HTERT RPE-1 (cell line): ENCODE measurements around the gene JUND.
"Not testable (repeated sequence)": the region's sequence is repeated elsewhere in the genome, so short reads cannot be mapped to it uniquely, and the experiment has no call there.

Experiments used
- in situ Hi-C: fragments of 300-500 bp; cut with MboI; formaldehyde crosslinking; loops from 4 replicates; pipeline ENCODE4 v1.14.3; 2020; ENCODE audit warnings: low sequenced_read_pairs

Gene JUND

DNA sequence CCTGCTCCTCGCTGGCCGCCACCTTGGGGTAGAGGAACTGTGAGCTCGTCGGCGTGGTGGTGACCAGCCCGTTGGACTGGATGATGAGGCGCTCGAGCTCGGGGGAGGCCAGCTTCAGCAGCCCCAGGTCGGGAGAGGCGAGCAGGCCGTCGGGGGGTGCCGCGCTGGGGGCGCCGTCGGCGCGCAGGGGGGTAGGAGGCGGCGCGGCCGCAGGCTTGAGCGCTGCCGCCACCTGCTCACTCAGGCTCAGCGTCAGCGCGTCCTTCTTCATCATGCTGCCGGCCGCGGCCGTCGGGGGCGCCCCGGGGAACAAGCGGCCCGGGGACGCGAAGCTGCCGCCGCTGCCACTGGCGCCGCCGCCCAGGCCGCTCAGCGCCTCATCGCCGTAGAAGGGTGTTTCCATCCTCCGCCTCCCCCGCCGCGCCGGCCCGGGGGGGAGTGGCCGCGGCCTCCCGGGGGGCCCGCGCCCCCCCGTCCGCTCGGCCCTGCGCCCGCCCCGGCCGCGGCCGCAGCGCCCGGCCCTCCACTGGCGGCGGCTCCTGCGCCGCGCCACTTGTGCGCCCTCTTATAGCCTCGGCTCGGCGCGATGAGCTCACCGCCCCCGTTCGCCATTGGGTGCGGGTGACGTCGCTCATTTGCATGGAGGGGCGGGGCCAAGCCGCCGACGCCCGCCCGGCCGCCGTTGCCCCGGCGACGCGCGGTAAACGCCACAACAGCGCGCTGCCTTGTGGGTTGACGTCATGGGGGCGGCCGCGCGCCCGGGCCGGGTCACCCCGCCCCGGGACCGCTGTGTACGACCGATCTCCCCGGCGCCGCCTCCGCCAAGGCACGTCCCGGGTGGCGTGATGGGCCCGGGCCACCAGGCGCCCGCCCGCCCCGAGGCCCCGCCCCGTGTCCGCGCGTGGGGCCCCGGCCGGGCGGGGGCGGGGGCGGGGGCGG is at the start of gene JUND:
Gene JUND, minus strand, starts transcription at position 541 of the 939 bp plus-strand sequence. Its CDS starts 138 bp downstream, at position 403.
- in situ Hi-C loops = no loop called here

DNA sequence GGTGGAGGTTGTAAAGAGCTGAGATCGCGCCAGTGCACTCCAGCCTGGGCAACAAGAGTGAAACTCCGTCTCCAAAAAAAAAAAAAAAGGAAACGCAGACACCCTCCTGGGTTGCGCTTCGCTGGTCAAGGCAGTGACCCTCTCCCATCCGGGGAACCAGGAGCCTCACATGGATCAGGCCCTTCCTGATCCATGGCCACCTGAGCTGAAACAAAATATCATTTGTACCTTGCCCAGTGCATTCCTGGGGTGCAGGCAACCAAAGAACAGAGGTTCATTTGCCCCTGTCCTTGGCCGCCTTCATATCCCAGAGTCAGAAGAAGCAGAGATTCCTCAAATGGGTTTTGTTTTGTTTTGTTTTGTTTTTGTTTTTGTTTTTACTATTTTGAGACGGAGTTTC is 49.4 kb upstream of the JUND start:
- in situ Hi-C loops = no loop called here

DNA sequence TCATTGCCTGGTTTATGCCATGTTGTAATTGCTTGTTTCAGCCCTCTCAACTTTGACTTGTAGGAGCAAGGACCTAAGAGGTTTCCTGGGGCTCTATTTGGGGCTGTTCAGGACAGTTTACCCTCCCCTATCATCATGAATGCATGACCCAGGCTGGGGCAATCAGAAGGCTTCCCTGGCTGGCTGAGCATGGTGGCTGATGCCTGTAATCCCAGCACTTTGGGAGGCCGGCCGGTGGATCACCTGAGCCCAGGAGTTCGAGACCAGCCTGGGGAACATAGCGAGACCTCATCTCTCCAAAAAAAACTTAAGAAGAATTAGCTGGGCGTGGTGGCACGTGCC is 47.6 kb upstream of the JUND start:
- in situ Hi-C loops = no loop called here

DNA sequence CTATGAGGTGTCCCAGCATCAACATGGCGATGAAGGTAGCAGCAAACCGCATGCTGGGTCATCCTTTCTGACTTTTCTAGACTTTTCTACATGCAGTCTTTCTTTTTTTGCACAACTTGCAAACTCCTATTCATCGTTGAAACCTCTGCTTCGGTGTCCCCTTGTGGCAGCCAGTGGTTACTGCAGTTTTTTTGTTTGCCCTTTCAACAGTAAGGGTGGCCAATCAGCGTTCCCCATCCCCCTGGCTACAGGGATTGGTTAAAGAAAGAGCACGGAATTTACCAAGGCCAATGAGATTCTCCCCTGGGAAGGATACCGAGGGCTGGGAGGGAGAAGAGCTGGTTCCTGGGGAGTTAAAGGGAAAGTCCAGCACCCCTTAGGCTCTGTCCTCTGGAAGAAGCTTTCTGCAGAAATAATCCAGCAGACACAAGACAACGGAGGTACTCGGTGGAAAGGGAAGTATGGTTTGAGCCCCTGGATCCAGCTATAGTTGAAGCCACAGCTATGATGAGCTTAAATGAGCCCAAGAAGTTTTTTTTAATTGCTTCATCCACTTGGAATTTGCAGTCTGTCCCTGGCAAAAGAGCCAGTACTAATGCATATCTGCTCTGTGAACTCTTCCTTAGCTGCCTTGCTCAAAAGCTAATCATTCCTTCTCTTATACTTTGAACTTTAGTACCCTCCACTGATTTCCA is 47.1 kb upstream of the JUND start:
- in situ Hi-C loops = no loop called here

DNA sequence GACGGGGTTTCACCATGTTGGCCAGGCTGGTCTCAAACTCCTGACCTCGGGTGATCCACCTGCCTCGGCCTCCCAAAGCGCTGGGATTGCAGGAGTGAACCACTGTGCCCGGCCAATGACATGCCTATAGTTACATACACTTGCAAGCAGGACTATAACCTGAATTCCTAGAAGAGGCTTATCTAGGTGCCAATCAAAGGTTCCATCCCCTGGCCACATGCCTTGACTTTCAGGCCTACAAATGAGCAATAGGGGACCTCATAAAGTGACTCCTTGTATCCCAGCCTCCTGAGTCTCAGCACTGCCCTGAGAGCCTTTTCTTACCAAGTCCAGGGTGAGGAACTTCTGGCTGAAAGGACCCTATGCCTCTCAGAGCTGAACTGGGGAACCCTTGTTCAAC is 45.4 kb upstream of the JUND start:
- in situ Hi-C loops = no loop called here

DNA sequence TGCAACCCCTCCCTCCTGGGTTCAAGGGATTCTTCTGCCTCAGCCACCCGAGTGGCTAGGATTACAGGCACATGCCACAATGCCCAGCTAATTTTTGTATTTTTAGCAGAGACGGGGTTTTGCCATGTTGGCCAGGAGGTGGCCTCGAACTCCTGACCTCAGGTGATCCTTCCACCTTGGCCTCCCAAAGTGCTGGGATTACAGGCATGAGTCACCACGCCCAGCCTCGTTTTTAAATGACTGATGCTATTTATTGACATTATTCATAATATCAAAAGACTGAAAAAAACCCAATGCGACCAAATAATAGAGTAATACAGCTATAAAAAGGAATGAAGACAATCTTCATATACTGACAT is 42.9 kb upstream of the JUND start:
- in situ Hi-C loops = not testable (repeated sequence)

DNA sequence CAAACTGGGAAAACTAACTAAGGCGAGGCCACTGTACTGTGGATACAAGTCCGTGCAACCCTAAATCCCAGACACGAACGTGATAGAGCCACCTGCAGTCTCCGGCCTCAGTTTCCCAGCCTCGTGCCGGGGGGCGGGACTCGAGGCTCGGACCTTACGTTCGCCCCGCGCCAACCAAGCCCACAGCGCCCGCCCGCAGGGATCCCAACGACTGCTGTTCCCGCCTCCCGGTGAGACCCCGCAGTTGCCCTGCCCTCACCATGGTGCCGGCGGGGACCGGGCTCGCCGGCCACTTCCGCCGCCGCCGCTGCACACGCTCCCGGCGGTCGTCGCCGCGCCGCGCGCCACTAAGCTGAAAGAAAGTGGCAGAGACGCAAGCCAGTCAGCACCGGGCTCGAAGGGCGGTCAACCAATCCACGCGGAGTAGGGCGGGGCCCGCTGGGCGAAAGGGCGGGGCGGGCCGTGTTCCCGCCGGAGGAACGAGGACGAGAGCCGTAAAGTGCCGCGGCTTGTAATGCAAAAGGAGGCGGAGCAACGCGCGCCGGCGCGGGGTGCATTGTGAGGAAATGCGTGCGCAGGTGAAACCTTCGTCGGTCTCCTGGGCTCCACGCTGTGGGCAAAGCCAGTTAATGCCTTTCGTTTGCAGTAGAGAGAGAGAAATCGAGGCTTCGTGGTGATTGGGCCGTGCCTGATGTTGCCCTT is 41.5 kb upstream of the JUND start, which contains the start of gene LSM4:
Gene LSM4, minus strand, starts transcription at position 318 of the 702 bp plus-strand sequence. Its CDS starts 56 bp downstream, at position 262.
- in situ Hi-C loops = no loop called here

DNA sequence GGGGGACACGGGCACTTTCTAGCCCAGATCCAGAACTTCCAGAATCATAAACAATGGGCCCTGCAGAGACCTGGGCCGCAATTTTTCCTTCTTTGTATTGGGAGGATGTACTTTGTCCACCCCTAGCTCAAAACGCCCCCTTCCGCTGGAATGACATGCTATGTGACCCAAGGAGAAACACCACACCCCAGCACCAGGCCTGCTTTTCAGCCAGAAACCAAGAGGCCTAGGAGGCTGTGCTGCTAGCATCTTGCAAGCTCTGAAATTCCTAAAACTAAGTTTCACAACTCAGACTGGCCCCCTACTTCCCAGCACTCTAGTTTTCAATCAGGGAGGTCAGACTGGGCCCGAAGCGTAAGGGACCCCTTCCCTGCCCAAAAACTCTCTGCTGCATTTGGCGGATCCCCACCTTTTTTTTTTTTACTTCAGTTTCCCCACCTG is 40.9 kb upstream of the JUND start:
- in situ Hi-C loops = no loop called here

DNA sequence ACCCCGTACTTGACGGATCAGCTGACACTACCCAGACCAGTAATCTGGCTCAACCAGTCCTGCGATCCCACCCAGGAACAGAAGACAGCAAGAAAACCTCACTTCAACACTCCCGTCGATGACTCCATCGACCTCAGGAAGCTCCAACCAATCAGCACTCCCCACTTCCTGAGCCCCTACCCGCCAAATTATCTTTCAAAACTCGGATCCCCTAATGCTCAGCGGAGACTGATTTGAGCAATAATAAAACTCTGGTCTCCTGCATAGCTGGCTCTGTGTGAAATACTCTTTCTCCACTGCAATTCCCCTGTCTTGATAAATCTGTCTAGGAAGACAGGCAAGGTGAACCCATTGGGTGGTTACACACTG is 40.3 kb upstream of the JUND start:
- in situ Hi-C loops = no loop called here

DNA sequence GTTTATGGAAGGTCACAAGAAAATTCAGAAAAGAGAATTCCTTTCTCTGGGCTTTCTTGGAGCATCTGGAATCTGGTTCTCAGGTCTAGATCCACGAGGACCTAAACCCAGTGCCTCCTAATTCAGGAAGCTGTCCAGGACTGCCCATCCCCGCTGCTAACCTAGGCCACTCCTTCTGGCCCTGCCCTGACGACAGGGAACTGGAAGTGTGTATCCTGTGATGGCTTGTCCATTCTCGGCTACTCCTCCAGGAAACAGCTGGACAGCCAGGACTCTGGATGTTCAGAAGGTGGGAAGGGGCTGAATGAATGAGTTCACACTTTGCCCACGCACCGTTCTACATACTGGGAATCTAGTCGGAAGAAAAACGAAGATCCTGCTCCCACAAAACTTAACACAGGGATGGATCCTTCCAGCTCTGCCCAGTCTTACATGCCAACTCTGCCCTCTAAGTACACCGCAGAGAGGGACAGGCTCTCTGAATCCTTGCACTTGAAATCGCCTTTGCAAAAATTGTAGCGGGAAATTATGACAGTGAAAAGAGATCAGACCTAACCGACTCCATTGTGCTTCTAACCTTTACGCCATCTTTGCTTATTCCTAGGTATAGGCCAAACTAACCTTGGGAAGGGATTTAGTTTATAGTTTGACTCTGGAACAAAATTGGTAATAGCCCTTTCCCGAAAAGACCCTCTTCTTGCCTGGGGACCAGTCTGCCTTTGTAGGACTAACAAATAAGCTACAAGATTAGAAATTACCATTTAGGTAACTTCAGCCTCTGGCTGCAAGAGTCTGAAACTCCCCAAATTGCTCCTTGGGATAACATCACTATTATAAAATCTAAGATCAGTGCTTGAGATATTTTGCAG is 39.7 kb upstream of the JUND start:
- in situ Hi-C loops = no loop called here

DNA sequence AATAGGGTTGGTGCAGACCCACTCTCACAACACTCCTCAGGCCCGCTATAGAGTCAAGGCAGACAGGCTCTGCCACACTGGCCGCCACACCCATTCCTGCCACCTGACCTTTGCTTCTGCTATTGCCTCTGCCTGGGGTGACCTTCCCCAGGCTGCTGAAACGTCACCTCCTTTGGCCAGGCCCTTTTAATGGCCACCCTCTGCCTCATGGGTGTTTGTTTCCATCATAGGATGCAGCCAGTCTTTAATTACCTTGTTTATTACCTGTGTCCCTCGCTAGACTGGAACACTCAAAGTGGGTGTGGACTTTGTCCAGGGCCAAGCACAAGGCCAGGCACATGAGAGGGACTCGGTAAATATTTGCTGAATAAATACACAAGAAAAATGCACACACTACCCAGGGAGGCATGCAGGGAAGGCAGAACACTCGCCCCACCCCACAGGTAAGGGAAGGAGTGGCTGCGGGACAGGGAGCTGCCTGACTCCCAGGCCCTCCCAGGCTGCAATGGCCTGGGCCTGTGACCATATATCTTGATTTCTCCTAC is 38.2 kb upstream of the JUND start:
- in situ Hi-C loops = no loop called here

DNA sequence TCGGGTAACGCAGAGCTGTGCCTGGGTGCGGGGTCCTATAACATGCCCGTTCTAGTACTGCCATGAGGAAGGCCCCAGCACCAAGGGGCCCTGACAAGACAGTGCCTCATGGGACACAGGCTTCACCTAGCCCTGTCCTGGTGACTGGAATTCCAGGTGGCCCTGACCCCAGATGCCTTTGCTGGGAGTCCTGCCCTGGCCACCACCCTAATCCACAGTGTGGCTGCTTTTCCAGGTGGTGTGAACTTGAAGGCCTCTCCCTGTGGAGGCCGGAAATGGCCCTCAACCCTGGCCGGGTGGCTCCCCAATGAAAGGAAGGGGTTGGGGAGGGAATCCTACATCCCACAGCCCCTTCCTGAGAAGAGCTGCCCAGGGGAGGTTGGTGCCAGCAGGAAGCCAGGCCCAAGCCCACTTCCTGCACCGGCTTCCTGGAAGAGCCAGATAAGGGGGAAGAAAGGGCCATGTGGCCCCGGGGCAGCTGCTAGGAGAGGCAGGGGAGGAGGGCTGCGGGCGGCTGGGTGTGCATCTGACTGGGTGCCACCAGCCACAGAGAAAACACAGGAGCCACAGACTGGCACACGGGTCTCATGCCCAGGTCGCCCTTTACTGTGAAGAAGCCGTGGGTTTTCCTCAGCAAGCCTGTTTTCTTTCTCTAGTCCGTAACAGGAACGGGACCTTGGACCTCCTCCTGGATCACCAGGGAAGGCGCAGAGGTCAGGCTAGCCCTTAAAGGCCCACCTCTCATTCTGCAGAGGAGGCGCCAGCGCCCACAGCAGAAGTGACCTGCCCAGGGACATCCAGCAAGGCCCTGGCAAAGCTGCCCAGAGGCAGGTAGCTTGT is 36.8 kb upstream of the JUND start:
- in situ Hi-C loops = no loop called here

DNA sequence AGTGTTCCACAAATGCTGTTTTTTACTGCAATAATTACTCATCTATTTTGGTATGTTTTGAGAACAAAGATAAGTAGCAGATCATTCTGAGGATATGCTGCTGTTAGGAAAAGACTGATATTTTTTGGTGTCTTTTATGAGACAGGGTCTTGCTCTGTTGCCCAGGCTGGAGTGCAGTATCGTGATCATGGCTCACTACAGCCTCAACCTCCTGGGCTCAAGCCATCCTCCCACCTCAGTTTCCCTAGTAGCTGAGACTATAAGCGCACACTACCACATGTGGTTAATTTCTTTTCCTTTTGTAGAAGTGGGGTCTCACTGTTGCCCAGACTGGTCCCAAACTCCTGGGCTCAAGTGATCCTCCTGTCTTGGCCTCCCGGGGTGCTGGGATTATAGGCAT is 32.0 kb upstream of the JUND start:
- in situ Hi-C loops = no loop called here

DNA sequence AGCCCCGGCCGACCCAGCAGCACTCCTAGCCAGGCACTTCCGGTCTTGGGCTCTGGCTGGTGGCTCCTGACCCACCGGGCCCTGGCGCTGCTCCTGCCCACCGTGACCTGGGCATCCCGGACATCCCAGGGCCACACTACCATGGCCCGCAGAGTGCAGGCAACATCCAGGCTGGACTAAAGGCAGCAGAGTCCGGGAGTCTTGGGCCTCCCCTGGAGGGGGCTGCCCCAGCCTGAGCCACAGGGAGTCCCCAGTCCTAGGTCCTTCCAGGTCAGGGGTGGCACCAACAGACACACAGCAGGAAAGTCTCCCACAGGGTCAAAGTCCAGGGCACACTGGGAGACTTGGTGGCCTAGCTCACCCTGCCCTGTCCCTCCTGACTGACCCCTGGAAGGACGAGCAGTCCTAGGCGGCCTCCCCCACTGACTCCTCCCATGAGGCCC is 30.7 kb upstream of the JUND start:
- in situ Hi-C loops = no loop called here

DNA sequence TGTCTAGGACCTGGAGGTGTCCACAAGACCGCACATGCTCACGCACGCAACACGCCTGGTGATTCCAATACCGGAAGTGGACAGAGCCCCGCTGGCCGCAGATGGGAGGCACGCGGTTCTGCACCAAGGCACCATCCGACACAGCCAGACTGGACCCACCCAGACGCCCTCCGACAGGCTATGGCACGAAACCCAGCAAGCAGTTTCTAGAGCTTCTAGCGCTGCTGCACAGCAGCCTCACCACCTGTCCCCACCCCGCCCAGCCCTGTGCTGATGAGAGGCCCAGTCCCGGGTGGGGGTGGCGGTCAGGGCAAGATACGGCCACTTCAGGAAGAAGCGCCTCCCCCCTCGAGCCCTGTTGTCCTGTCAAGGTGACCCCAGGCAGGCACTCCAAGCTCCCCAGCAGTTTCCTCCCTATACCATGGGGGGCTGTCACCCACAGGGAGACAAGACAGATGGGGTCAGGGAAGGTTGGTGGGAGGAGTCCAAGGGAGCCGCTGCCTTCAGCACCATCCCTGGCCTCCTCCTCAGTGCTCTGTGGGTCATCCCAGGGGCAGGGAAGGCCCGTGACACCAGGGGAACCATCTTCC is 30.2 kb upstream of the JUND start:
- in situ Hi-C loops = no loop called here

DNA sequence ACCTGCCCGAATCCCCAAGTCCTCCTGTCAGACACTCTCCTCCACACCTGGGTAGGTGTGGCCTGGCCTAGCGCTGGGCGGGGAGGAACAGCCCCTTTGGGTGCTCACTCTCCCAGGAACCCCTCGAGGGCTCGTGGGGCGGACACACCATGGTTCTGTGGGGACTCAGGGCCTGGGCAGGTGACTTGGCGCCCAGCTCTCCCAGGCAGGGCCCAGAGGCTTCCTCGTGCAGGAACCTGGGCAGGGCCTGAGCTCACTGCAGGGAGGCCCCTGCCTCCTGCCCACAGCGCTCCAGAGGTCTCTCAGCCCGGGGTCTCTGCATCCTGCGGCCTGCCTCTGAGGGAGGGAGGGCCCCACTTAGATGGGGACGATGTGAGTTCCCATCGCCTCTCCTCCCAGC is 29.5 kb upstream of the JUND start:
- in situ Hi-C loops = no loop called here

DNA sequence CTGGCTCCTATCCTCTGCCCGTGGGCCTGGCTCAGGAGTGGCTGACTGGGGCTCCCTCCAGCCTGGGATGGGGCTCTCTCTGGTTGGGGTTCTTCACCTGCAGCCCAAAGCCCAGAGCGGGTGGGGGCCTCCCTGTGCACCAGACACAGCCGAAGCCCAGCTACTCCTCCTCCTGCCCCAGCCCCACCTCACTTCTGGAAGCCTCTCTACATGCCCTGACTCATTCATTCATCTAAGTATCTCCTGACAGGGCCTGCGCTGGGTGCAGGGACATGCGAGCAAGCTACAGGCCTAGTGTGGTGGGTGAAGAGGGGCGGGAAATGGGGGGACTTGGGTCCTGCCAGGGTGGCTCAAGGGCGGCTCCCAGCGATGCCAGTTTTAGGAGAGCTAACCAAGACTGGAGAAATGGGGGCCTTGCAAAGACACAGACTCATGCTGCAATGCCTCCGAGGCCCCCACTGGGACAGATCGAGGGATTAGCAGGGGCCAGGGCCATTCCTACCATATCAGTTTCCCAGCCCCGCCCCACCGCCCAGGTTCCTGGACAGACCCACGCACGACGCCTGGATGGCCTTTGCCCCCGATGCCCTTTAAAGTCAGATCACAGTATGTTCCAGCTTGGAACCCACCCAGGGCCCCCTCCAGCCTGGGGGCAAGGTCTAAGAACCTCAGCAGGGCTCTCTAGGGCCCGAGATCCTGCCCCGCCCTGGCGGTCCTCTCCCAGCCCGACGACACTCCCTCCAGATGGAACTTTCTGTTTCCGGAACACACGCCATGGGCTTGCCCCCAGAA is 28.9 kb upstream of the JUND start:
- in situ Hi-C loops = no loop called here

DNA sequence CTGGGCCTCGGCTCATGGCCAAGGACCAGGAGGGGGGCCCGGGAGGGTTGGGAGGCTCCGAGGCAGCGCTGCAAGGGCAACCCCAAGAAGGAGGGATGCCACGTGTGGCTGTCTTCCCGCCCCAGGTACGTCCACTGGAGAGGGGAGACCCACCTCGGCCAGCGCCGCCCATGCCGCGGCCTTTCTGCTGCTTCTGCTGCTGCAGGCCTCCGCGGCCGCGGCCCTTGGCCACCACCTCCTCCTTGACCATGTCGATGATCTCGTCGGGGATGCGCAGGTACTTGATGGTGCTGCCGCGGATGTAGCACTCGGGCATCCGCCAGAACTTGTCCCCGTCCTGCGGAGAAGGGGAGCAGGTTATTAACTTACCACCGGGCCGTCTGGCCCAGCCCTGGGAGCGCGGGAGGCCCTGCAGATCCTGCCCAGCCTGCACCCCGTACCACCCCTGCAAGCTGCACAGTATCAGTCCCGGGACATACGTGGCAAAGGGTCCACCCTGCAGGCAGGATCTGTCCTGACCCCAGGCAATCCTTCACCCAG is 28.2 kb upstream of the JUND start:
- in situ Hi-C loops = no loop called here
